Left lung (tissue), 10 donors: ENCODE measurements around the gene POM121L2. TPM values are rescaled to one million over a fixed set of nuclear protein-coding genes. Genes with fewer than 3 reads are reported as not detected.

Experiments
- ATAC-seq: fragments of 200-7000 bp; cut with Tn5 transposase; one replicate; pipeline ENCODE4 v1.9.1; 2020; ENCODE audit warnings: moderate library complexity
- DNase-seq, 4 donors: peaks; one replicate each; pipeline ENCODE4 v3.0.0-alpha.2; 2013 to 2020
- H3K27ac ChIP-seq, 2 donors: fragments of 200-600 bp; sonication (generic) in 1 of 2; one replicate each; pipeline versions ENCODE4 v1.5.0 to v1.8.0; 2020 to 2021
- H3K27me3 ChIP-seq, 2 donors: fragments of 200-600 bp; sonication (generic) in 1 of 2; one replicate each; pipeline versions ENCODE4 v1.5.0 to v1.8.0; 2020 to 2021
- H3K36me3 ChIP-seq, 2 donors: fragments of 200-600 bp; sonication (generic) in 1 of 2; one replicate each; pipeline versions ENCODE4 v1.5.0 to v1.8.0; 2020 to 2021
- H3K4me1 ChIP-seq, 2 donors: fragments of 200-600 bp; one replicate each; pipeline ENCODE4 v1.8.0; 2021
- H3K4me3 ChIP-seq, 2 donors: fragments of 200-600 bp; sonication (generic) in 1 of 2; one replicate each; pipeline versions ENCODE4 v1.5.0 to v1.8.0; 2020 to 2021; ENCODE audit warnings: mild to moderate bottlenecking in 1 of 2
- H3K9me3 ChIP-seq, 2 donors: fragments of 200-600 bp; sonication (generic) in 1 of 2; one replicate each; pipeline versions ENCODE4 v1.5.0 to v1.8.0; 2020 to 2021
- intact Hi-C, 2 donors: fragments of 100-400 bp; cut with DNase I; formaldehyde crosslinking; loops; one replicate each; pipeline versions ENCODE4 v1.11.2 to v1.14.2; 2022
- polyA plus RNA-seq, 6 donors: library from polyadenylated mRNA; unstranded; fragments of 120-200 nt; gene quantifications; one replicate each; pipeline ENCODE4 v1.2.1, GENCODE V29; 2013; ENCODE audit not compliant: insufficient read length in 6 of 6
- total RNA-seq, 2 donors: library from RNA; stranded (reverse); fragmentation: NEBNext Ultra II Directional; extraction: Animal tissue kit (Norgen Biotek cat#: 25700); gene quantifications; one replicate each; pipeline ENCODE4 v1.2.1, GENCODE V29; 2021
- TF ChIP-seq, protein P1 (sequence below), 2 donors: fragments of 200-600 bp; sonication (generic) in 1 of 2; IDR thresholded peaks; one replicate each; pipeline versions ENCODE4 v1.5.0 to v1.8.0; 2021; ENCODE audit warnings: antibody characterized with exemption in 2 of 2
- donor health status: DM: no; HTN: yes; CAD: no.
- donor health status: DM: no; HTN: no; CAD: no.

The POM121L2 gene
- total and polyA plus RNA-seq, 8 donors: 0.10 TPM; not detected in 7

DNA sequence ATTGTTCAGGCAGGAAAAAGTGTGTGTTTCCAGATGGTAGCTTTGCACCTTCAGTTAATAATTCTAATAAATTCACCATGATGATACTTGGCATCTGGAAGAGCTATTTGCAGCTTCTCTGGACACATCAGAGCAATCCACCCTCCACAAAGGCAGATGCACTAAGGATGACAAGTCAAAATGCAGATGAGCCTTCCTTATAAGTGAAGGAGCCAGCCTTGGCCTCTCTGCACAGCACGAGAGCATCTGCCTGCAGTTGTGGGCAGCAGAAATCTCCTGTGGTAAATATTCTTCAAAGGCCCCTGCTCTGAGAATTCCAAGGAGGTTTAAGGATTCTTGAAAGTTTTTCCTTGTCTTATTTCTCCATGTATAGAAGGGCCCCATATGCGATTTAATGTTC, 6.9 kb upstream of the POM121L2 start:
- H3K36me3 ChIP-seq: no peaks in the 10 kb centered on the region
- DNase-seq (no peak), ATAC-seq (no peak)
- H3K27me3 ChIP-seq: peaks cover 15 to 44% of the 10 kb centered on the region in 2 donors
- intact Hi-C loops: no loop called here
- no peaks in the 10 kb centered on the region for H3K9me3 ChIP-seq
- H3K4me1 ChIP-seq: no peaks in the 10 kb centered on the region
- no peak overlapping the region for H3K27ac ChIP-seq
- H3K4me3 ChIP-seq: no peak overlapping the region
- TF ChIP-seq, protein P1, sequence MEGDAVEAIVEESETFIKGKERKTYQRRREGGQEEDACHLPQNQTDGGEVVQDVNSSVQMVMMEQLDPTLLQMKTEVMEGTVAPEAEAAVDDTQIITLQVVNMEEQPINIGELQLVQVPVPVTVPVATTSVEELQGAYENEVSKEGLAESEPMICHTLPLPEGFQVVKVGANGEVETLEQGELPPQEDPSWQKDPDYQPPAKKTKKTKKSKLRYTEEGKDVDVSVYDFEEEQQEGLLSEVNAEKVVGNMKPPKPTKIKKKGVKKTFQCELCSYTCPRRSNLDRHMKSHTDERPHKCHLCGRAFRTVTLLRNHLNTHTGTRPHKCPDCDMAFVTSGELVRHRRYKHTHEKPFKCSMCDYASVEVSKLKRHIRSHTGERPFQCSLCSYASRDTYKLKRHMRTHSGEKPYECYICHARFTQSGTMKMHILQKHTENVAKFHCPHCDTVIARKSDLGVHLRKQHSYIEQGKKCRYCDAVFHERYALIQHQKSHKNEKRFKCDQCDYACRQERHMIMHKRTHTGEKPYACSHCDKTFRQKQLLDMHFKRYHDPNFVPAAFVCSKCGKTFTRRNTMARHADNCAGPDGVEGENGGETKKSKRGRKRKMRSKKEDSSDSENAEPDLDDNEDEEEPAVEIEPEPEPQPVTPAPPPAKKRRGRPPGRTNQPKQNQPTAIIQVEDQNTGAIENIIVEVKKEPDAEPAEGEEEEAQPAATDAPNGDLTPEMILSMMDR (IDR thresholded peaks at IDR 0.05): no peak

DNA sequence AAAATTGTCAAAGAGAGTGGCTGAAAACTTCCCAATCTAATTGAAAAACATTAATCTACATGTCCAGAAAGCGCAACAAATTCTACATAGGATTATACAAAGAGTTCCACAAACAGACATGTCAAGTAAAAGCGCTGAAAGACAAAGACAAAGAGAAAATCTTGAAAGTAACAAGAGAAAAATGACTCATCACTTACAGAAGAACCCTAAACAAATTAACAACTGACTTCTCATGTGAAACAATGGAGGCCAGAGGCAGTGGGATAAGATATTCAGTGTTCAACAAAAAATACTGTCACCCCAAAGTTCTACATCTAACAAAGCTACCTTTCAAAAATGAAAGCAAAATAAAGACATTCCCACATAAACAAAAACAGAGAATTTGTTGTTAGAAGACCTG, 2.0 kb upstream of the POM121L2 start:
- TF ChIP-seq, protein P1 (IDR thresholded peaks at IDR 0.05): no peak
- intact Hi-C loops: no loop called here
- Histone ChIP-seq H3K9me3 (no peaks in the 10 kb centered on the region), H3K36me3 (no peaks in the 10 kb centered on the region), H3K4me1 (peaks cover 0 to 11% of the 10 kb centered on the region in 2 donors), H3K27me3 (peaks cover 42 to 78% of the 10 kb centered on the region in 2 donors), H3K27ac (no peak overlapping the region), H3K4me3 (no peak overlapping the region)
- ATAC-seq: no peak
- no peak for DNase-seq

DNA sequence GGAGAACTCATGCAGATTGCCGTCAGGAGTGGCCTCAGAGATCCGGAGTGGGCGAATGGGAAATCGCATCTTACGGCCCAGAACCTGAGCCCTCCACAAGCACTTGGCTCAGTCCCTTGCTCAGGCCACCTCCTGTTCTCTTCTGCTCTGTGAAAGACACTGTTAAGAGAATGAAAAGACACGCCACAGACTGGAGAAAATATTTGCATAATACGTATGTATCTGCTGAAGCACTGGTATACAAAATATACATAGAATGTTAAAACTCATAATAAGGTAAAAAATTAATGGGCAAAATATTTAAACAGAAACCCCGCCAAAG, 838 bp upstream of the POM121L2 start:
- Histone ChIP-seq H3K36me3 (no peaks in the 10 kb centered on the region), H3K27me3 (peaks cover 42 to 89% of the 10 kb centered on the region in 2 donors), H3K4me3 (peak overlapping the region; percentile 37 to 46), H3K27ac (no peak overlapping the region), H3K4me1 (peaks cover 0 to 11% of the 10 kb centered on the region in 2 donors), H3K9me3 (no peaks in the 10 kb centered on the region)
- DNase-seq: no peak
- no peak for ATAC-seq
- TF ChIP-seq, protein P1 (IDR thresholded peaks at IDR 0.05): no peak
- intact Hi-C loops: no loop called here

DNA sequence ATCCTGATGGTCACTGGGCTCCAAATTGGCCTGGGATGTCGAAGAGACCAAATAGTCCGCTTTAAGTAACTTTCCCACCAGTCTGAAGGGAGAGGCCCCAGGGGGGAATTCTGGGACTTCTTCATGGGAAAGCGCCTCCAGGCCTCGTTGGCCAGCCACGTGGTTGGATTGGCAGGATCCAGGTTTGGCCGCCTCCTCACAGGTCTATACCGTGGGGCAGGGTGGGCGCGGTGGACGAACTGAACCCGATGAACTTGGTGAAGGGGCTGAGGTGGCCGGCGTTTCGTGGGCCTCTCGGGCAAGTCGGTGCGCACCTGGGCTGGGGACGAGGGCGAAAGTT, 297 bp downstream of the POM121L2 start:
- H3K4me3 ChIP-seq: peak overlapping the region in 1 of 2 donors; percentile 37
- H3K36me3 ChIP-seq: no peaks in the 10 kb centered on the region
- H3K9me3 ChIP-seq: no peaks in the 10 kb centered on the region
- intact Hi-C loops: no loop called here
- H3K27ac ChIP-seq: no peak overlapping the region
- DNase-seq (no peak), ATAC-seq (no peak)
- TF ChIP-seq, protein P1 (IDR thresholded peaks at IDR 0.05): no peak
- H3K4me1 ChIP-seq: peaks cover 0 to 11% of the 10 kb centered on the region in 2 donors
- H3K27me3 ChIP-seq: peaks cover 42 to 99% of the 10 kb centered on the region in 2 donors

DNA sequence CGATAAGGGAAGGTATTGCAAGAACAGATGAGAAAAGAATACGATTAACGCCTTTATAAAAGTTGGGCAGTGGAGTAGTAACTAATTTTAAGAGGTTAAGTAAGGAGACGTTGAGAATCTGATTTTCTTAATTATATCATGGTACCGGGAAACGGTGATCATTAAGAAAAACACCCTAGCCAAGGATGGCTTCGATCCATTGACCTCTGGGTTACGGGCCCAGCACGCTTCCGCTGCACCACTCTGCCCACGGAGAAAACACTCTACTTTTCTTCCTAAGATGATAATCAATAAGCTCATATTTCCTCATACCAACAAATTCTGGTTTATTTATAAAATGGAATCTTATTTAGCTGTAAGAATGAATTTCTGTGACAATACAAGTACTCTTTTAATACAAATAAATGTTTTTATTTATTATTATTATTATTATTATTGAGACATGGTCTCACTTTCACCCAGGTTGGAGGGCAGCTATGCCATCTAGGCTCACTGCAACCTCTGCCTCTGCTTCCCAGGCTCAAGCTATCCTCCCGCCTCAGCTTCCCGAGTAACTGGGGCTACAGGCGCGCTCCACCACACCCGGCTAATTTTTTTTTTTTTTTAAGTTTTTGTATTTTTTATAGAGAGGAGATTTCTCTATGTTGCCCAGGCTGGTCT, 8.3 kb downstream of the POM121L2 start:
- H3K27ac ChIP-seq: no peak overlapping the region
- peaks cover 0 to 4% of the 10 kb centered on the region in 2 donors for H3K9me3 ChIP-seq
- no peaks in the 10 kb centered on the region for H3K36me3 ChIP-seq
- no peak for DNase-seq
- H3K4me3 ChIP-seq: no peak overlapping the region
- ATAC-seq: no peak
- peaks cover 30 to 99% of the 10 kb centered on the region in 2 donors for H3K27me3 ChIP-seq
- no peaks in the 10 kb centered on the region for H3K4me1 ChIP-seq
- intact Hi-C loops: no loop called here
- TF ChIP-seq, protein P1 (IDR thresholded peaks at IDR 0.05): no peak
